H9 (cell line): Measurements from ENCODE around the gene IQCF6. TPM values are rescaled to one million over a fixed set of nuclear protein-coding genes. Genes with fewer than 3 reads are reported as not detected.

Experiments used
- DNase-seq: peaks from one replicate; pipeline ENCODE4 v3.0.0-alpha.2; 2017
- H2AFZ ChIP-seq: one replicate; pipeline ENCODE4 v1.6.1; 2013; ENCODE audit warnings: mild to moderate bottlenecking, low read length, control low read depth, moderate library complexity
- H2AK5ac ChIP-seq: 2 replicates; pipeline ENCODE4 v1.6.1; 2013; ENCODE audit warnings: low read length, control low read depth, mixed read lengths; ENCODE audit not compliant: insufficient read length
- H2BK120ac ChIP-seq: one replicate; pipeline ENCODE4 v1.6.1; 2013; ENCODE audit warnings: low read depth, mild to moderate bottlenecking, low read length, control low read depth, inconsistent platforms; ENCODE audit not compliant: poor library complexity, severe bottlenecking
- H2BK12ac ChIP-seq: 2 replicates; pipeline ENCODE4 v1.6.1; 2013; ENCODE audit warnings: low read length, control low read depth, mixed read lengths, low read depth; ENCODE audit not compliant: insufficient read length
- H2BK15ac ChIP-seq: 2 replicates; pipeline ENCODE4 v1.6.1; 2013; ENCODE audit warnings: low read depth, low read length, control low read depth
- H2BK20ac ChIP-seq: one replicate; pipeline ENCODE4 v1.6.1; 2013; ENCODE audit warnings: low read depth, mild to moderate bottlenecking, low read length, control low read depth, inconsistent platforms; ENCODE audit not compliant: poor library complexity, severe bottlenecking
- H2BK5ac ChIP-seq: 2 replicates; pipeline ENCODE4 v1.6.1; 2013; ENCODE audit warnings: low read length, control low read depth, mixed read lengths; ENCODE audit not compliant: insufficient read length
- H3K14ac ChIP-seq: 2 replicates; pipeline ENCODE4 v1.6.1; 2013; ENCODE audit warnings: low read length, control low read depth; ENCODE audit not compliant: insufficient read depth
- H3K18ac ChIP-seq: 2 replicates; pipeline ENCODE4 v1.6.1; 2013; ENCODE audit warnings: low read depth, mild to moderate bottlenecking, mixed read lengths, low read length, control low read depth; ENCODE audit not compliant: insufficient read length
- H3K23ac ChIP-seq: 2 replicates; pipeline ENCODE4 v1.6.1; 2013; ENCODE audit warnings: low read length, control low read depth, mixed read lengths, low read depth; ENCODE audit not compliant: insufficient read length
- H3K23me2 ChIP-seq: 2 replicates; pipeline ENCODE4 v1.6.1; 2013; ENCODE audit warnings: low read depth, mild to moderate bottlenecking, mixed read lengths, low read length, control low read depth; ENCODE audit not compliant: insufficient read length, poor library complexity, severe bottlenecking
- H3K27ac ChIP-seq: 2 replicates; pipeline ENCODE4 v1.5.1; 2013; ENCODE audit warnings: low read length, control low read depth, mixed read lengths, low read depth; ENCODE audit not compliant: insufficient read length
- H3K27me3 ChIP-seq: 2 replicates; pipeline ENCODE4 v1.6.1; 2013; ENCODE audit warnings: low read length, control low read depth, inconsistent platforms; ENCODE audit not compliant: insufficient read depth
- H3K4ac ChIP-seq: 2 replicates; pipeline ENCODE4 v1.6.1; 2013; ENCODE audit warnings: low read depth, mild to moderate bottlenecking, control low read depth, inconsistent platforms, low read length, moderate library complexity
- H3K4me1 ChIP-seq: 2 replicates; pipeline ENCODE4 v1.6.1; 2013; ENCODE audit warnings: low read length, control low read depth, inconsistent platforms; ENCODE audit not compliant: insufficient read depth
- H3K4me2 ChIP-seq: 2 replicates; pipeline ENCODE4 v1.6.1; 2013; ENCODE audit warnings: low read length, control low read depth, mixed read lengths; ENCODE audit not compliant: insufficient read length, insufficient read depth
- H3K56ac ChIP-seq: 2 replicates; pipeline ENCODE4 v1.6.1; 2013; ENCODE audit warnings: low read depth, mild to moderate bottlenecking, mixed read lengths, low read length, control low read depth; ENCODE audit not compliant: insufficient read length
- H3K79me1 ChIP-seq: 2 replicates; pipeline ENCODE4 v1.6.1; 2013; ENCODE audit warnings: low read depth, mild to moderate bottlenecking, moderate library complexity, low read length, control low read depth, inconsistent platforms; ENCODE audit not compliant: insufficient read depth, poor library complexity, severe bottlenecking
- H3K79me2 ChIP-seq: 2 replicates; pipeline ENCODE4 v1.6.1; 2013; ENCODE audit warnings: low read length, control low read depth, inconsistent platforms; ENCODE audit not compliant: insufficient read depth
- H3K9ac ChIP-seq: 2 replicates; pipeline ENCODE4 v1.6.1; 2013; ENCODE audit warnings: low read length, control low read depth, mixed read lengths; ENCODE audit not compliant: insufficient read length; ENCODE audit errors: extremely low read depth
- H3K9me3 ChIP-seq: one replicate; pipeline ENCODE4 v1.6.1; 2013; ENCODE audit warnings: low read depth, low read length, inconsistent platforms; ENCODE audit not compliant: control insufficient read depth
- H3T11ph ChIP-seq: one replicate; pipeline ENCODE4 v1.6.1; 2013; ENCODE audit warnings: mild to moderate bottlenecking, low read length, control low read depth, inconsistent platforms
- H4K20me1 ChIP-seq: one replicate; pipeline ENCODE4 v1.6.1; 2013; ENCODE audit not compliant: control insufficient read depth, insufficient read length, insufficient read depth
- H4K5ac ChIP-seq: 2 replicates; pipeline ENCODE4 v1.6.1; 2013; ENCODE audit warnings: low read depth, mild to moderate bottlenecking, mixed read lengths, low read length, control low read depth; ENCODE audit not compliant: insufficient read length
- H4K8ac ChIP-seq: replicated peaks from 2 replicates; pipeline ENCODE4 v1.6.1; 2013; ENCODE audit warnings: low read length, control low read depth, mixed read lengths, low read depth; ENCODE audit not compliant: insufficient read length
- H4K91ac ChIP-seq: 2 replicates; pipeline ENCODE4 v1.6.1; 2013; ENCODE audit warnings: low read depth, mild to moderate bottlenecking, moderate library complexity, mixed read lengths, low read length, control low read depth; ENCODE audit not compliant: insufficient read length
- H3K27ac Mint-ChIP-seq, 3 experiments: 2 replicates in 2 of 3; 3 replicates in 1 of 3; pipeline ENCODE4 v1.8.0; 2020 to 2021; ENCODE audit warnings: mixed read lengths in 3 of 3, mild to moderate bottlenecking in 1 of 3, moderate library complexity in 1 of 3
- H3K27me3 Mint-ChIP-seq: 2 replicates; pipeline ENCODE4 v1.8.0; 2021; ENCODE audit warnings: low read depth, mild to moderate bottlenecking, moderate library complexity, mixed read lengths
- H3K36me3 Mint-ChIP-seq, 3 experiments: 2 replicates in 2 of 3; 3 replicates in 1 of 3; pipeline ENCODE4 v1.8.0; 2020 to 2021; ENCODE audit warnings: low read depth in 3 of 3, mixed read lengths in 3 of 3; ENCODE audit not compliant: insufficient read depth in 1 of 3
- H3K4me1 Mint-ChIP-seq, 2 experiments: 2 replicates each; pipeline ENCODE4 v1.8.0; 2020; ENCODE audit warnings: mixed read lengths in 2 of 2
- H3K4me3 Mint-ChIP-seq, 2 experiments: 2 replicates in 1 of 2; 3 replicates in 1 of 2; pipeline ENCODE4 v1.8.0; 2020 to 2021; ENCODE audit warnings: mild to moderate bottlenecking in 2 of 2, mixed read lengths in 2 of 2, moderate library complexity in 1 of 2
- H3K9me3 Mint-ChIP-seq, 2 experiments: 2 replicates in 1 of 2; 3 replicates in 1 of 2; pipeline ENCODE4 v1.8.0; 2020; ENCODE audit warnings: mild to moderate bottlenecking in 2 of 2, mixed read lengths in 2 of 2, moderate library complexity in 1 of 2
- WGBS: extraction: QIAGEN DNeasy Blood & Tissue Kit; methylation state at CpG from one replicate; pipeline ENCODE4 v1.1.7; 2013; ENCODE audit warnings: missing lambda C conversion rate, low lambda C conversion rate, mixed read lengths; ENCODE audit not compliant: insufficient read length; ENCODE audit errors: extremely low coverage; 5-methylcytosine and 5-hydroxymethylcytosine counted together
- total RNA-seq: library from RNA; stranded (reverse); gene quantifications from 2 replicates; pipeline ENCODE4 v1.2.1, GENCODE V29; 2021
- TF ChIP-seq, protein P1 (sequence below): fragments of 200-600 bp; sonication (generic); conservative IDR thresholded peaks from 3 replicates; pipeline ENCODE4 v1.8.0; 2021; ENCODE audit warnings: antibody characterized with exemption, mild to moderate bottlenecking

The IQCF6 gene
- total RNA-seq, 1 experiment from 2014 or later = not detected

DNA sequence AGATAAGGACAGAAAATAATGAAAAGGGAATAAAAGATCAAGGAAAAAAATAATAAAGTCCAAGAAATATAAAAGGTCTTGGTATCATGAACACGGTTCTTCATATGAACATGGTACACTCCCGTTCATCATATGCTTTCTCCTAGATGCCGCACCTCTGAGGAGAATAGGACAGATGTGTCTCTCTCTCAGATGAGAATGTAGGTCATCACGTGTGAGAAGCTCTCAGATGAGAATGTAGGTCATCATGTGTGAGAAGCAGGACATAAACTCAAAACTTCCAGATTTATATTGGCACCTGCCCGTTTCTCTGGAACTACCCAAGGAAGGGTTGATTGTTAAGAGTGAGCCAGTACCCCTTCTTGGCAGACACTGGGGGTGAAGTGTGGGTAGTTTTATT lies 29.9 kb upstream of the IQCF6 start:
- Histone ChIP-seq H2BK20ac (no peak overlapping the region), H3K27me3 (no peaks in the 10 kb centered on the region), H3K79me1 (no peaks in the 10 kb centered on the region), H3K18ac (no peak overlapping the region), H2BK120ac (no peak overlapping the region), H4K8ac (no peak overlapping the region), H4K20me1 (no peaks in the 10 kb centered on the region), H3K23ac (no peak overlapping the region), H4K91ac (no peak overlapping the region), H2BK15ac (no peak overlapping the region), H3T11ph (no peak overlapping the region), H3K4me2 (no peak overlapping the region), H3K27ac (no peak overlapping the region), H3K79me2 (no peaks in the 10 kb centered on the region), H2AFZ (no peak overlapping the region), H3K4me1 (no peaks in the 10 kb centered on the region), H2AK5ac (no peak overlapping the region), H3K9ac (no peak overlapping the region), H3K56ac (no peak overlapping the region), H4K5ac (no peak overlapping the region), H3K9me3 (no peaks in the 10 kb centered on the region), H2BK5ac (no peak overlapping the region), H3K4ac (no peak overlapping the region), H2BK12ac (no peak overlapping the region), H3K23me2 (no peaks in the 10 kb centered on the region), H3K14ac (no peak overlapping the region)
- DNase-seq = no peak
- TF ChIP-seq, protein P1, sequence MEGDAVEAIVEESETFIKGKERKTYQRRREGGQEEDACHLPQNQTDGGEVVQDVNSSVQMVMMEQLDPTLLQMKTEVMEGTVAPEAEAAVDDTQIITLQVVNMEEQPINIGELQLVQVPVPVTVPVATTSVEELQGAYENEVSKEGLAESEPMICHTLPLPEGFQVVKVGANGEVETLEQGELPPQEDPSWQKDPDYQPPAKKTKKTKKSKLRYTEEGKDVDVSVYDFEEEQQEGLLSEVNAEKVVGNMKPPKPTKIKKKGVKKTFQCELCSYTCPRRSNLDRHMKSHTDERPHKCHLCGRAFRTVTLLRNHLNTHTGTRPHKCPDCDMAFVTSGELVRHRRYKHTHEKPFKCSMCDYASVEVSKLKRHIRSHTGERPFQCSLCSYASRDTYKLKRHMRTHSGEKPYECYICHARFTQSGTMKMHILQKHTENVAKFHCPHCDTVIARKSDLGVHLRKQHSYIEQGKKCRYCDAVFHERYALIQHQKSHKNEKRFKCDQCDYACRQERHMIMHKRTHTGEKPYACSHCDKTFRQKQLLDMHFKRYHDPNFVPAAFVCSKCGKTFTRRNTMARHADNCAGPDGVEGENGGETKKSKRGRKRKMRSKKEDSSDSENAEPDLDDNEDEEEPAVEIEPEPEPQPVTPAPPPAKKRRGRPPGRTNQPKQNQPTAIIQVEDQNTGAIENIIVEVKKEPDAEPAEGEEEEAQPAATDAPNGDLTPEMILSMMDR = no peak
- Mint-ChIP-seq H3K36me3 (peaks cover 1 to 6% (median 1%) of the 10 kb centered on the region in 3 experiments; a peak in 3 of 7 replicates), H3K4me1 (peaks cover 0 to 5% of the 10 kb centered on the region in 2 experiments; a peak in 1 of 4 replicates), H3K27me3 (no peaks in the 10 kb centered on the region), H3K9me3 (peaks cover 5 to 7% of the 10 kb centered on the region in 2 experiments; a peak in 4 of 5 replicates), H3K27ac (no peak overlapping the region), H3K4me3 (no peak overlapping the region)
- WGBS = no CpG with 5 or more reads among the region's 5 CpGs
